ENCODE measurements around the gene ERBB3. TPM values are rescaled to one million over a fixed set of nuclear protein-coding genes. Genes with fewer than 3 reads are reported as not detected.

ERBB3 gene
- polyA plus RNA-seq, 1 donor = 212 TPM

DNA sequence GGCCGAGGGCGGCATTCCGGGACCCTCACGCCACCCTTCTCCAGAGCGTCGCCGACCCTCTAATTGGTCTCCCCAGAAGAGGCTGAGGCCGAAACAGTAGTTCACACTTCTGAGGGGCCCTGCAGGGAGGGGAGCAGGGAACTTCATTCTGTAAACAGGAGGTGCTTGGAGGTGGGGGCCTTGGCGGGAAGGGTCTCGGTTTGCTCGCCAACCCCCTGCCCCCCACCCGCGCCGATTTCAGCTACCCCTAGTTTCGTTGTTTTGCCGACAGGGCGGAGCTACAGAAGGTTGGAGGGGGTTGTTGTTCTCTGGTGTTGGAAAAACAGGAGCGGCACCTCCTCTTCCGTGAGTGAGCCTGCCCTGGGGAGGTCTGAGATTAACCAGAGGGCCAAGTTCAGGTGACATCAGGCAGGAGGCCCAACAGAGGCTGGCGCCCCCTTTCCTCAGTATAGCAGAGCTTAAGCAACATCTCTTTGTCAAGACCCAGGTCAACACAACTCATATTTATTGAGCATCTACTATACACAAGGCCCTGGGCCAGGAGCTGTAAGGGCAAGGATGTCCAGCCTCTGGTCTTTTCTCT is 682 bp downstream of the ERBB3 start:
- DNase-seq = no peak

DNA sequence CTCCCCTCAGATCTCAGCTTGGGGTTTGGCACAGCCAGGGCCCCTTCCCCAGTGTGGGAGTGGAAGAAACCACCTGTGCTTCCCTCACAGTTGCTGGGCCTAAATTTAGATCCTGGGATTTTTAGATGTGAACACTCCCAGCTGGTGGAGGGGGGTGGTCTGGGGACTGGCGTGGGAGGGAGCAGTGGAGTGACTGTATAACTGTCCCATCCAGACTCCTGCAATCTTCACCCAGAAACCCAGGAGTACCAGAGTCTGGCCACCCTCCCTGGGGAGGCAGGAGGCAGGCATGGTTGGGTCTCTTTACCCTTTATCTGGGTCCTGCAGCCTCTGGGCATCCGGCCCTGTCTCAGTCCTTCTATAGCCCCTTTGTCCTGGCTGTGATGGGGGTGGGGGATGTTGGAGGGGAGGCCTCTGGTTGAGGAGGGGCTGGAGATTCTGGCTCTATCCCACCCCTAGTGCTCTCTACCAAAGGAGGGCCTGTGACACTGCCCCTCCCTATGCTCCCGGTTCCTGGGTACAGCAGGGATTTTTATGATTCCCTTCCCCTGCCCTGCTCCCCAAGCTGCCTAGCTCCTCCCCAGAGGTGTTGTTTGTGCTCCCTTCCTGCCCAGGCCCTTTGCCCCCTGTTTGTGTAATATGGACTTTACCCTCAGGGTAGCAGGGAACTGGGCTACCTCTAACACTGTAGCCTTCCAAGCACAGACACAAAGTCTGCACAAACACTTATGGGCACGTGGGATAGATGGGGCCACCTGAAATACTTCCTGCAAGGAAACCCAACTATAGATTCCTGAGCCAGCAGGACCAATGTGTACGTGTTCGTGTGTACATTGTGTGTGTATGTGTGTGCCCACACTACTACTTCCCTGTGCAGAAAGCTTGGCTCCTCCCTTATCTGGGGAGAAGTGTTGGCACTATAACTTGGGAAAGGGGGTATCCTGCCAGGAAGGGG is 1.7 kb downstream of the ERBB3 start:
- DNase-seq = peak; percentile 14

DNA sequence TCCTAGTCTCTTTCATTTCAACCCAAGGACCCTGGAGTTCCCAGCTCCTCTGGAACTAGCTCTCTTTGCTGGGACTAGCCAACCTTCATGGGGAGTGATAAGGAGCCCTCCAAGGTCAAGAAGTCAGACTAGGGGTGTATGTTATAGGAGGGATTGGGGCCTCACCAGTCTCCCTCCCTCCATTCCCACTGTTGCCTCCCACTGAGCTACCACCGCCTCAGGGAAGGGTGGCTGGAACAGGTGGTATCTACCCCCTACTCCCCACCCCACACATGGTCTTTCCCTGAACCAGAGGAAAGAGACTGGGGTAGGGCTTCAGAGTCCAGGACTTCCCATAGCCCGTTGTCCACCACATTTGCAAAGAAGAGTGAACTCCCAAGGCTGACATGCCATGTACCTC is 2.4 kb downstream of the ERBB3 start:
- DNase-seq = no peak

DNA sequence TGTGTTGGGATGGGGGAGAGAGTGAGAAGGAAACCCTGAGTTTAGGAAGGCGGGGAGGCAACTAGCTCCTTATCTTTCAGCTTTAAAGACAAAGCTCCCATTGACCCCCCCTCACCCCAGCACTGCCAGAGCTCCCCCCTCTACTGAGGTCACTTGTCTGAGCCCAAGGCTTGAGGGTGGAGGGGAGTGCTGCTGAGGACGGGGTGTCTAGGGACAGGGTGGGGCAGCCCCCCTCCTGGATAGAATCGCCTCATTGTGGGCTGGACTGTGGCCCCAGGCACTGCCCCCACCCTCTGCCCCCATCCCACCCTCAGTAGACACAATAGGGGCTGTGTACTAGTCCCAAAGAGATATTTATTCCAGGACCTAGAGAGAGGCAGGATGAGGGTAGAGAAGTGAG is 3.0 kb downstream of the ERBB3 start:
- DNase-seq = no peak

DNA sequence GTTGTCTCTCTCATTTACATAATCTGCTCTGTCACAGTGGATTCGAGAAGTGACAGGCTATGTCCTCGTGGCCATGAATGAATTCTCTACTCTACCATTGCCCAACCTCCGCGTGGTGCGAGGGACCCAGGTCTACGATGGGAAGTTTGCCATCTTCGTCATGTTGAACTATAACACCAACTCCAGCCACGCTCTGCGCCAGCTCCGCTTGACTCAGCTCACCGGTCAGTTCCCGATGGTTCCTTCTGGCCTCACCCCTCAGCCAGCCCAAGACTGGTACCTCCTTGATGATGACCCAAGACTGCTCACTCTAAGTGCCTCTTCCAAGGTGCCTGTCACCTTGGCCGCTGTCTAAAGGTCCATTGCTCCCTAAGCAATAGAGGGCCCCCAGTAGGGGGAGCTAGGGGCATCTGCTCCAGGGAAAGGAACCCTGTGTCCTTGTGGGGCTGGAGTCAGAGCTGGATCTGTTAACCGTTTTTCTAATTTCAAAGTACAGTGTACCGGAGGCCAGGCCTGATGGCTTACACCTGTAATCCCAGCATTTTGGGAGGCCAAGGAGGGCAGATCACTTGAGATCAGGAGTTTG is 5.1 kb downstream of the ERBB3 start:
- DNase-seq = no peak

DNA sequence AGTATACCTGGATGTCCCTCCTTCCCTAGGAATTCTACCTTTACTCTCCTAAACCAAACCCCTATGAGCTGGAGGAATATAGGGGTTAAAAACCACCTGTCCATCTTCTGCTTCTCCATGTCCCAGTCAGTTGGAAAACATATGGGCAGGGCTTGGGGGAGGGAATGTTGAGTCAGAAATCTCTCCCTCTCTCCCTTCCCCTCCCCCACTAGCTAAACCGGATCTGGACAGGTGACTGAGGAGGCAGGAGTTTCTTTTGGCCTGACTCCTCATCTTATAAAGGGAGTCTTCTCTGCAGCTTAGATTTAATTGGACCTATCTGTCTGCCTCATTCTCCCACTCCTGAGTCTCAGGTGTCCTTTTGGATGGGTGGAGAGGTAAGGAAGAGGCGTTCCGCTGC is 6.1 kb downstream of the ERBB3 start:
- no peak for DNase-seq

DNA sequence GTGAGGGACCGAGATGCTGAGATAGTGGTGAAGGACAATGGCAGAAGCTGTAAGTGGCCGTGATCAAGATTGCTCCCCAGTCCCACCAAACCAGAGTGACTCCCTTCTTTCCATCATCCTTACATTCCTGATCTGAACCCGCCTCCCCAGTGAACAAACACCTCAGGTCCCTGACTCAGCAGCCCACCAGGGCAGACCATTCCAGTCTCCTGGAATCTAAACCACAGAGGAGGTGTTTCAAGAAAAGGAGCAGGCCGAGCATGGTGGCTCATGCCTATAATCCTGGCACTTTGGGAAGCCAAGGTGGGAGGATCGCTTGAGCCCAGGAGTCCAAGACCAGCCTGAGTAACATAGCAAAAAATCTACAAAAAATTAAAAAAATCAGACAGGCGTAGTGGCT is 6.6 kb downstream of the ERBB3 start:
- no peak for DNase-seq

DNA sequence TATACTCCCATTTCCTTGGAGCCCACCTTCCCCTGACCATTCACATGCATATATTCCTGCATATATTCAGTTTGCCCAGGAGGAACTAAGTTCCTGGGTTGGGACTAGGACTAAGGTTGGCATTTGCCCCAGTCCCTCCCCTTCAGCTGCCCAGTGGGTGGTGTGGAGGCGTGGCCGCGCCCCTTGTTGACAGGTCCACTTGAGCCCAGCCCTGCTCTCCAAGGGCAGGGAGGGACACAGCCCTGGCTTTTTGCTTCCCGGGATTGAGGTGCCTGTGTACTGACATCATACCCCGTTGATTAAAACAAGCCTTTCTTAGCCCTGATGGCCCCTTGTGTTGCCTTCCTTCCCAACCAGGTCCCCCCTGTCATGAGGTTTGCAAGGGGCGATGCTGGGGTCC is 7.3 kb downstream of the ERBB3 start:
- DNase-seq = no peak

DNA sequence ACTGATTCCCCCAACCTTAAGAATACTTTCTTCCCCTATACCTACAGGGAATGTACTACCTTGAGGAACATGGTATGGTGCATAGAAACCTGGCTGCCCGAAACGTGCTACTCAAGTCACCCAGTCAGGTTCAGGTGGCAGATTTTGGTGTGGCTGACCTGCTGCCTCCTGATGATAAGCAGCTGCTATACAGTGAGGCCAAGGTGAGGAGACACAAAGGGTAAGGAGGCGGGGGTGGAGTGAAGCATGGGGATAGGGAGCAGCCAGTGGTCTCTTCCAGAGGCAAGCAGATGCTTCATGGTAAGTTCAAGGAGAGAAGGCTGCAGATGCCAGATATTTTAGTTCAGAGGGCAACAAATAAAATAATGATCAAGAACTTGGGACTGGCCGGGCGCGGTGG is 17.8 kb downstream of the ERBB3 start:
- no peak for DNase-seq

DNA sequence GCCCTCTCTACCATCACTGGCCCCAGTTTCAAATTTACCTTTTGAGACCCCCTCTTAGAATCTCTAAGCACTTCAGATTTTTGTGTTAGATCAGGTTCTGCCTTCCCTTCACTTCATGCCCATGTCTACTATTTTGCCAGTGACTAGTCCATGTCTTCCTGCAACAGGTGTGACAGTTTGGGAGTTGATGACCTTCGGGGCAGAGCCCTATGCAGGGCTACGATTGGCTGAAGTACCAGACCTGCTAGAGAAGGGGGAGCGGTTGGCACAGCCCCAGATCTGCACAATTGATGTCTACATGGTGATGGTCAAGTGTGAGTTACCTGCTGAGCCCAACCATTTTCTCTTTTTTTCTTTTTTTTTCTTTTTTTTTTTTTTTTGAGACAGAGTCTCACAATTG is 18.6 kb downstream of the ERBB3 start:
- no peak for DNase-seq

DNA sequence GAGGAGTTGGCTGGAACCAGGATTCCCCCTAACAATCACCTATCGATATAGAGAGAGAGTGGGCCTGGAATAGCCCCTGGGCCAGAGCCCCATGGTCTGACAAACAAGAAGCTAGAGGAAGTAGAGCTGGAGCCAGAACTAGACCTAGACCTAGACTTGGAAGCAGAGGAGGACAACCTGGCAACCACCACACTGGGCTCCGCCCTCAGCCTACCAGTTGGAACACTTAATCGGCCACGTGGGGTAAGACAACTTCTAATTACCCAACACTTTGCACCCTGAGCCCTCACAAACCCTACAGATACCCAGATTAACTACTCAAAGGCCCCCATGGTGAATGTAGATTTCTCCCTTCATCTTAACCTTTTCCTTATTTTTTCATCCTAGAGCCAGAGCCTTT is 19.8 kb downstream of the ERBB3 start:
- DNase-seq = no peak

DNA sequence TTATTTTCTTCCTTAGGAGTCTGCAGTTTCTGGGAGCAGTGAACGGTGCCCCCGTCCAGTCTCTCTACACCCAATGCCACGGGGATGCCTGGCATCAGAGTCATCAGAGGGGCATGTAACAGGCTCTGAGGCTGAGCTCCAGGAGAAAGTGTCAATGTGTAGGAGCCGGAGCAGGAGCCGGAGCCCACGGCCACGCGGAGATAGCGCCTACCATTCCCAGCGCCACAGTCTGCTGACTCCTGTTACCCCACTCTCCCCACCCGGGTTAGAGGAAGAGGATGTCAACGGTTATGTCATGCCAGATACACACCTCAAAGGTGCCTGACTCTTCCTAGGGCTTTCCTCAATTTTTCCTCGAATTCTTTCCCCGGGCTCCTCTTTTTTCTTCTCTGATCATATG is 21.1 kb downstream of the ERBB3 start:
- DNase-seq = no peak

DNA sequence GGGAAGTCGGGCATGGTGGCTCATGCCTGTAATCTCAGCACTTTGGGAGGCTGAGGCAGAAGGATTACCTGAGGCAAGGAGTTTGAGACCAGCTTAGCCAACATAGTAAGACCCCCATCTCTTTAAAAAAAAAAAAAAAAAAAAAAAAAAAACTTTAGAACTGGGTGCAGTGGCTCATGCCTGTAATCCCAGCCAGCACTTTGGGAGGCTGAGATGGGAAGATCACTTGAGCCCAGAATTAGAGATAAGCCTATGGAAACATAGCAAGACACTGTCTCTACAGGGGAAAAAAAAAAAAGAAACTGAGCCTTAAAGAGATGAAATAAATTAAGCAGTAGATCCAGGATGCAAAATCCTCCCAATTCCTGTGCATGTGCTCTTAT is 22.7 kb downstream of the ERBB3 start:
- no peak for DNase-seq

DNA sequence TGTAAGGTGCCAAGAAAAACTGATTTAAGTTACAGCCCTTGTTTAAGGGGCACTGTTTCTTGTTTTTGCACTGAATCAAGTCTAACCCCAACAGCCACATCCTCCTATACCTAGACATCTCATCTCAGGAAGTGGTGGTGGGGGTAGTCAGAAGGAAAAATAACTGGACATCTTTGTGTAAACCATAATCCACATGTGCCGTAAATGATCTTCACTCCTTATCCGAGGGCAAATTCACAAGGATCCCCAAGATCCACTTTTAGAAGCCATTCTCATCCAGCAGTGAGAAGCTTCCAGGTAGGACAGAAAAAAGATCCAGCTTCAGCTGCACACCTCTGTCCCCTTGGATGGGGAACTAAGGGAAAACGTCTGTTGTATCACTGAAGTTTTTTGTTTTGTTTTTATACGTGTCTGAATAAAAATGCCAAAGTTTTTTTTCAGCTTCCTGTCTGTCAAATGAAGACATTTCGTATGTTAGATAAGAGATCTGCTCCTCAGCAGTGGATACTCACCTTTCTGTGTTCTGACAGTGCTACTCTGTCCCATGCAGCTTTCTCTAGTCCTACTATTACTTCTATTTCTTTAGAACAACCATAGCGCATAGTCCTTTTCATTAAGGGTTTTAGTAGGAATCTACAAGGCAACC is 23.2 kb downstream of the ERBB3 start:
- DNase-seq = no peak

DNA sequence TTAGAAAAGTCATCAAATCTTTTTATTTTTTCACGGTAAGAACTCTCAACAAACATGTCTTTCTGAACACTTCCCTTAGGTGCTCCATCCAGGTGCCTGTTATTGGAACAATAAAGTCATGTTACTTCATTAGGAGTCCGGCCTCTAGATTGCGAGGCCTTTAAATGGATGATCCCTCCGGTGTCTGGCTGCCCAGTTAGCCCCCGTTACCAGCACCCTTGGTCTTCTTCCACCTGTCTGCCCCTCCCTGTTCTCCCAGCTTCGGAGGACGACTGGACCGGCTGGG is 23.8 kb downstream of the ERBB3 start:
- no peak for DNase-seq

DNA sequence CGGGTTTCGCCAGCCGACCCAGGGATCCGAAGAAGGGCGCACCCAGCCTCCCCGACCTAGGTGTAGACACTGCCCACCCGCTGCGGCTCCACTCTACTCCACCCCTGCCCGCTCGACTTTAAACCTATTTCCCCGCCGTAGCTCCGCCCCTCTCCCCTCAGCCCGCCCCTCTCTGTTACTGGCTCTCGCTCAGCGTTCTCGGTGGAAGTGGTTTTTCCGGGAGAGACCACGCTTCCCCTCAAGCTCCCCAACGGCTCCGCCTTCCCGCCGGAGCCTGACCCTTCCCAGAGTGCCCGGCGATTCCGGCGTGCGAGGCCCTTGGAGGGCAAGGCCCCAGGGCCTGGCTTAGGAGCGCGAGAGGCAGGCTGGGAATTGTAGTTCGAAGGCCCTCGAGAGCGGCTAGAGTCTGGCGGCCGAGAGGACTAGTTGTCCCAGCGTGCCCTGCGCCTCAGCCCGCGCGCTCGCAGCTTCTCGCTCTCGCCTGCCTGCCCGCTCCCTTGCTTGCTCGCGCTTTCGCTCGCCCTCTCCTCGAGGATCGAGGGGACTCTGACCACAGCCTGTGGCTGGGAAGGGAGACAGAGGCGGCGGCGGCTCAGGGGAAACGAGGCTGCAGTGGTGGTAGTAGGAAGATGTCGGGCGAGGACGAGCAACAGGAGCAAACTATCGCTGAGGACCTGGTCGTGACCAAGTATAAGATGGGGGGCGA is 24.3 kb downstream of the ERBB3 start, which contains the start of gene PA2G4:
Gene PA2G4 (plus strand): TSS at position 451 of the 706 bp plus-strand sequence. CDS start 179 bp downstream, at position 630.
- peak; percentile 96 for DNase-seq

DNA sequence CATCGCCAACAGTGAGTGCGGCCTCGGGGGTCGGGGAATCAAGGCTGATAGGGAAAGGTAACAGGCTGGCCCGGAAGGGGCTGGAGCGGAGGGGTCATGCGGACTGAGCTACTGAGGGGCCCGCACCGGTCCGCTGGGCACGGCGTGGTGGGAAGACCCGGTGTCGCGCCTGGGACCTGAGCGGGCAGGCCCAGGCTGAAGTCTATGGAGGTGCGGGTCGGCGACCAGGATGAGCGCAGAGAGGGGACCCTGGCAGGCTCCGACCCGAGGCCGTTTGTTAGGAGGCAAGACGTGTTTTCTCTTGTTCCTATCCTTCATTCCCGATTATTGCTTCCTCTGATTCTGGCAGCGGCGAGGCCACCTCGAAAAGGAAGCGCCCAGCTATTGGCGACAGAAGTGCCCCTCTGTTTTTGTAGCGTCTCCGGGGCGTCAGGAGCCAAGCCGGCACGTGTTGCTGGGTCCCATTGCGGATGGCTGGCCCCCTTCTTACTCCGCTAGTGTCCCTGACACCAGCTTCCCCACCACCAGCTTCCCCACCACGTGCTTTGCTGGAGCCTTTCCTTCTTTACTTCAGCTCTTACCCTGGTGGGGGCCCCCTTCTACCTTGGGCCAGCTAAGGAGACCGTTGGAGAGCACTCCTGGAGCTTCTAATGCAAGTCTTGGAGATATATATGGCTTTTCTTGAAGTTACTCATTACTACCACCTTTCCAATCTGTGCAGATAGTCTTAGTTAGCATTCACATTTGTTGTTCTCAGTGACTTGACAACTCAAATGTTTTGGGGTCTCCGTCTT is 25.0 kb downstream of the ERBB3 start:
- DNase-seq = no peak

DNA sequence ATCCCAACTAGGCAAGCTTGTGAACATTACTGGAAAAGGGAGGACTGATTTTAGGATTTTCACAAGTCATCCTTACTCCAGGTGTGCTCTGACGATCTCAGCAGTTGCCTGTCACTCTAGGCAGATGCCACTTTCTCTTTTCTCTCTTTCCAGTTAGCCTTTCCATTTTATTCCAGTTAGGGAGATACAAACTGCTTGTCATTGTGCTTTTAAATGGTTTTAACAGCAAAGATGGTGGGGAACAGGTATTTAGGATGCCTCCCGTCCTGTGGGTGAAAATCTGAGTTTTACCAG is 25.6 kb downstream of the ERBB3 start:
- no peak for DNase-seq

DNA sequence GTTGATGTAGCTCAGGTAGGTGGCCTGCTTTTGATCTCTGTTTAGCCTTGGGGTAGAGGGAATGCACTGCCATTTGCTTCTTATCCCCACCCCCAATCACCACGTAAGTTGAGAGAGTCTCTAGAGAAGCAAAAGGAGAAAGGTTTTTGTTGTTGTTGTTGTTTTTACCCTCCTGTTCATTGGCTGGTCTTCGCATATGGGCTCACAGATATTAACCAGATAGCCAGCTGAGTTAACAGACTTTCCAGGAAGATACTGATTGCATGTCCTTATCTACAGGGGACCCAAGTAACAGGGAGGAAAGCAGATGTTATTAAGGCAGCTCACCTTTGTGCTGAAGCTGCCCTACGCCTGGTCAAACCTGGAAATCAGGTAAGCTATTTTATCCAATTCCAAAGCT is 27.3 kb downstream of the ERBB3 start:
- no peak for DNase-seq

DNA sequence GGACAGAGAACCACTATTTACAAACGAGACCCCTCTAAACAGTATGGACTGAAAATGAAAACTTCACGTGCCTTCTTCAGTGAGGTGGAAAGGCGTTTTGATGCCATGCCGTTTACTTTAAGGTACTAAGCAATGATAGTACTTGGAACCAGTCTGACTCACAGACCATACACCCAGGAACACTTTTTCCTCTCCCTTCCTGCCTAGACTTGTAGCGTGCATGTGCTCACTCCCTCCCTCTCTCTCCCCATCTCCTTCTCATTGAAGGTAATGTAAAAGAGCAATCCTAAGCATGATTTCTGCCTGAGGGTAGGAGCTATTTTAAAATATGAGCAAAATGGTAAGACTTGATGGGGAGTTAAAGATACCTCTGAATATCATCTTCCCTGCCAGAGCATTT is 30.6 kb downstream of the ERBB3 start:
- no peak for DNase-seq

DNA sequence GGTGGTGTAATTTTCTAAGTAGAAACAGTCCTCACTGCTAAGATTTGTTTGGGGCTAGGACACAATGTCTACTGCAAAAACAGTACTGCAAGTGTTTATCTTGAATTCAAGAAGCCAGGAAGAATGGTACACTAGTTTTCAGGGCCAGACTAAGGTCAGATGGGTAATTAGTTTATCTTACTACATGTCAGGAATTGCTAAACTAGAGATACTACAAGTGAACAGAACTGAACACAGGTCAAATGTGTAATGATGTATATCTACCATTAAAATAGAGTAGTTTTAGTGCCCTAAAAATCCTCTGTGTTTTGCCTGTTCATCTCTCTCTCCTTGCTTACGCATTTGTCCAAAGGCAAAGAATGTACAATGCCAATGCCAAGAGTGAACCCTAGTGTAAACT is 34.1 kb downstream of the ERBB3 start:
- no peak for DNase-seq

DNA sequence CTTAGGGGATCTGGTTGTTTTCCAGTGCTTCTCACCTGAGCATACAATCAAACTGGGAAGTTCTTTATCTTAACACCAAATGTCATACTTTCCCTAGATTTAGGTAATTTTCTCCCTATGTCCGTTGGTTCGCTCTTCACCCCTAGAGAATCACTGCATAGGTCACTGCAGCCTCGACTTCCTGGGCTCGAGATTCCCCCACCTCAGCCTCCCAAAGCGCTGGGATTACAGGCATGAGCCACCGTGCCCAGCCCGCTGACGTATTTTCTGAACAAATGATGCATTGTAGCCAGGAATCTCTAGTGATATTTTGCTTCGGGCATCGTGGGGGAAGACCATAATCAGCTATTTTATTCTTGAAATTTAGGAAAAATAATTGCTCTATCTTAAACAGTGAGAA is 35.4 kb downstream of the ERBB3 start:
- no peak for DNase-seq

All from hindlimb muscle (tissue), 1 donor.